NCI-H2107 (cell line): ENCODE results near the gene EAF1.
"Not testable (repeated sequence)": the region's sequence is repeated elsewhere in the genome, so short reads cannot be mapped to it uniquely, and the experiment has no call there.

Experiments used
- DNase-seq: peaks from one replicate; lab custom pipeline; 2025; lab: John Stamatoyannopoulos, UW

The EAF1 gene

DNA sequence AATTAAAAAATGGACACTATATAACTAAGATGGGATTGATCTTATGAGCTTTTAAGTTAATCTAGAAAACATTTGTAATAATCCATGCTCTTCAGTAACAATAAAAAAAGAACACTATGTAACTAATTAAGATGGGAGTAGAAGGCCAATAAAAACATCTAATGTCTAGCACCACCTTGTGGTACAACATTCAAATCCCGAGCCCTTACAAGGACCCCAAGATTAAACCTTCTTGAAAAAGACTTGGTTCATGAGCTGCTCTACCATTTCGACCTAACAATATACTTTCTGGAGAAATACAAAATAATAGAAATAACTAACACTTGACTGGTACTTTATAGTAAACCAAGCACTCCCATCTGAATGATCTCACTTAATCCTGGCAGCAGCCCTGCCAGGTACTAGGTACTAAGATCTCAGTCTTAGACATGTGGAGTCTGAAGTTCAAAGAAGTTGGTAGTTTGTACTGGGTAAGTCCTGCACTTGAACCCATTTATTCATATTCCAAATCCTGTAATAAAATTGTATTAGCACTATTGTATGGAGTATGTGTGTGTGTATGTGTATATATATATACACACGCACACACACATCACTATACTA is 21.8 kb upstream of the EAF1 start:
- DNase-seq: no peak

DNA sequence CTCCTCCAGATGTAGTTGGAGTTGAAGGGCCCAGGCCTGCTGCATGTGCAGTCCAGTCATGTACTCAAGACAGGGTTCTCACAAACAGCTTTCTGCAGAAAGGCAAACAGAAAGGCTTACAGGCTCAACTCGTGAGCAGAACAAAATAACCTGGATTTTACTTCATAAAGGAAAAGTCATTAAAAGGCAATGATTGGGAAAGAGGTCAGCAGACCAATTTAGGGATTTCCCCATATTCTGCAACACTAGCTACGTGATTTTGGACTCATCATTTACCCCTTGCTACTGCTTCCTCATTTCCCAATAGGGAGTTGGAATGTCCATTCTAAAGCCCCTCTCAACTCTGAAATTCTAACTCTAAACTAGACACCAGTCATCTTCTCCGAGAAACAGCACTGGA is 18.2 kb upstream of the EAF1 start:
- DNase-seq: no peak

DNA sequence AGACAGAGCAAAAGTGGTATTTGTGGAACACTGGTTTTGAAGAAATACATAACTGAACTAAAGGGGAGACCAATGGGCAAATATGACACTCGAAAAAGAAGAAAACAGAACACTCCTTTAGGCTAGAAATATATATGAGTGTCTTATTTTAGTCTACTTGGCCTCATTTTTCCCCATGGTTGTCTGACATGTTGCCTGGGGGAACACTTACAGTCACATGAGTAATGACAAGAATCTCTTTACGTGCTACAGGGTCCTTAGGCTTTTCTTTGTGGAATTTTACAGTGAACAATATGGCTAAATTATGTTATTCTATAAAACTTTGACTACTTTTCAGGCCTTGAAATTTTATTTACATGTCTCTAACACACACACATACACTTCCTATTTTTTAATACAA is 17.6 kb upstream of the EAF1 start:
- no peak for DNase-seq

GRCh38 chr3:15410966-15411365 is 16.4 kb upstream of the EAF1 start:
- DNase-seq: not testable (repeated sequence)

- DNase-seq: no peak
These were observed 6.5 kb upstream of the EAF1 start for GRCh38 chr3:15420871-15421270.

DNA sequence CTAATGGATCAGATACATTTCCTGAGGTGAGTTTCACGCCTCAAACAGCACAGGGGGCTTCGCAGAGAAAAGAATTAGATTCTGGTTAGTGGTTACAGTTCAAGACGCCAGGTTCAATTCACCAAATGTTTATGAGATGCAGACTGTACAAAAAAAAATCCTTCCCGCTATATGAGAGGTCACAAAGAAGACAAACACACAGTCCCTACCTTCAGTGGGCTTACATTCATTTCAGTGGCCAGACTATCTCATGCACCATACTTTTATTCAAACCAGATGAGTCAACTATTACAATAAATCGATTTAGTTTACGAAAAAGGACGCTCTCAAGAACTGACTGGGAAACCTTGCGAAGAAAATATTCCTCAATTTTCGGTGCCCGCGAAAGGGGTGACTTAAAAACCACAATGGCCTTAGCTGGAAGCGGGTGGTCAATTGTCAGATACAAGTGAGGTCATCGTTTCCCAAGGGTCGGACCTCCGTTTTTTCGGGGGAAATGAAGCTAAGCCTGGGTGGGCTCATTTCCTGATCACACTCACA is 749 bp upstream of the EAF1 start:
- DNase-seq: no peak

- DNase-seq: no peak
These were observed 583 bp downstream of the EAF1 start for GRCh38 chr3:15427981-15428380.

GRCh38 chr3:15428539-15428938 is 1.1 kb downstream of the EAF1 start:
- DNase-seq: no peak

DNA sequence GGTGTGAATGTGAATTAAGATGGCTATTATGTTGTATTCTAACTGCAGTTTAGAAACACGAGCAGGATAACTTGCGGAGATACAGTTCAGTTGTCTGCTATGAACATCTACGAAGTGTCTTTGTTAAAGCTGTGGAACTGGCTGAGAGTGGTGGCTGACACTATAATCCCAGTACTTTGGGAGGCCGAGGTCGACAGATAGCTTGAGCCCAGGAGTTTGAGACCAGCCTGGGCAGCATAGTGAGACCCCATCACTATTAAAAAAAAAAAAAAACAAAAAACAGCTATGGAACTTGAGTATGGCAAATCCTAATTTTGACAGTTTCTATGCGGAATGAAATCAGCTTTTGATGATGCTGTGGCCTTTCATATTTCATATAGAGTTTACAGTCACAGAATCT is 1.7 kb downstream of the EAF1 start:
- DNase-seq: no peak

- DNase-seq: no peak
These were observed 3.2 kb downstream of the EAF1 start for GRCh38 chr3:15430624-15431023.

- no peak for DNase-seq
These were observed 3.9 kb downstream of the EAF1 start for GRCh38 chr3:15431256-15431837.

GRCh38 chr3:15433531-15433930 is 6.1 kb downstream of the EAF1 start:
- DNase-seq: no peak

GRCh38 chr3:15434756-15435155 is 7.4 kb downstream of the EAF1 start:
- DNase-seq: no peak

DNA sequence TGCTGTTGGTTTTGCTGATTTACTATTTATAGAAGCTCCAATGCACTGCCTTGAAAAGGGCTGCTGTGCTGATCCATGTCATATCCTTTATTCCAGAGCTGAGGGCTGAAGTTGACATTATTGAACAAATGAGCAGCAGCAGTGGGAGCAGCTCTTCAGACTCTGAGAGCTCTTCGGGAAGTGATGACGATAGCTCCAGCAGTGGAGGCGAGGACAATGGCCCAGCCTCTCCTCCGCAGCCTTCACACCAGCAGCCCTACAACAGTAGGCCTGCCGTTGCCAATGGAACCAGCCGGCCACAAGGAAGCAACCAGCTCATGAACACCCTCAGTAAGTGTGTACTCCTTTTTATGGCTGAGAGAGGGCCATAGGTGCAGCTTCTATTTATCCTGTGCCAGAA is 8.8 kb downstream of the EAF1 start:
- no peak for DNase-seq

DNA sequence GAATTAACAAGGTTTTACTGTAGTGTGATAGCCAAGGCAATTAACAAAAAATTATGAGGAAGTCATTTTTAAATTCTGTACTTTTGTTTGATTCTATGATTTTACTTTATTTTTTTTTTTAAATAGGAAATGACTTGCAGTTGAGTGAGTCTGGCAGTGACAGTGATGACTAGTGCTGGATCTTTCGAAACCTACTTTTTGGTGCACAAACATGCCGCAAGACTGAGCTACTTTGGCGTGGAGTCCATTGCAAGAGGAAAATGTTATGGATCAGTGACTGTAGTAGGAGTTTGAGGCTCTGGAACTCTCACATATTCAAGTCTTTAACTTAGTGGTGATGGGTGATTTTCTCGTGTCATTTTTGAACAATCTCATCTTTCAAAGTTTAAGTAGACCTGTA is 11.6 kb downstream of the EAF1 start:
- no peak for DNase-seq

DNA sequence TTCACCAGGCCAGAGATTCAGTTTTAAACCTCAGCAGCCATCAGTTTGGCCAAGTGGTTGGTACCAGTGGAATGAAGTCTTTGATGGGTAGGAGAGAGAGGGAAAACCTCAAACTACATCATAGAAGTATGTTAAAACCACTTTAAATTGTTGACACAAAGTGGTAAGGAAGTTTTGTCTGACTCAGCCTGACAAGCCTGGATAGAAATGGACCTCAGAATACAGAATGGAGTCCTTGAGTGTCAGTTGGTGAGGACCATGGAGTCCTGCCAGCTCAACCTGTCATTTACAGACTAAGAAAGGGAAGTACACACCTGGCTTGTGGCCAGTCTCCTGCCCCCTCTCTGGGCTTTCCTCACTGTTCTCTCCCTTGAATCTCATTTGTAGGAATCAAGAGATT is 12.1 kb downstream of the EAF1 start:
- no peak for DNase-seq

- no peak for DNase-seq
These were observed 13.5 kb downstream of the EAF1 start for GRCh38 chr3:15440891-15441290.

GRCh38 chr3:15443826-15444524 is 16.6 kb downstream of the EAF1 start:
- DNase-seq: no peak

- DNase-seq: no peak
These were observed 22.3 kb downstream of the EAF1 start for GRCh38 chr3:15449489-15450224.

DNA sequence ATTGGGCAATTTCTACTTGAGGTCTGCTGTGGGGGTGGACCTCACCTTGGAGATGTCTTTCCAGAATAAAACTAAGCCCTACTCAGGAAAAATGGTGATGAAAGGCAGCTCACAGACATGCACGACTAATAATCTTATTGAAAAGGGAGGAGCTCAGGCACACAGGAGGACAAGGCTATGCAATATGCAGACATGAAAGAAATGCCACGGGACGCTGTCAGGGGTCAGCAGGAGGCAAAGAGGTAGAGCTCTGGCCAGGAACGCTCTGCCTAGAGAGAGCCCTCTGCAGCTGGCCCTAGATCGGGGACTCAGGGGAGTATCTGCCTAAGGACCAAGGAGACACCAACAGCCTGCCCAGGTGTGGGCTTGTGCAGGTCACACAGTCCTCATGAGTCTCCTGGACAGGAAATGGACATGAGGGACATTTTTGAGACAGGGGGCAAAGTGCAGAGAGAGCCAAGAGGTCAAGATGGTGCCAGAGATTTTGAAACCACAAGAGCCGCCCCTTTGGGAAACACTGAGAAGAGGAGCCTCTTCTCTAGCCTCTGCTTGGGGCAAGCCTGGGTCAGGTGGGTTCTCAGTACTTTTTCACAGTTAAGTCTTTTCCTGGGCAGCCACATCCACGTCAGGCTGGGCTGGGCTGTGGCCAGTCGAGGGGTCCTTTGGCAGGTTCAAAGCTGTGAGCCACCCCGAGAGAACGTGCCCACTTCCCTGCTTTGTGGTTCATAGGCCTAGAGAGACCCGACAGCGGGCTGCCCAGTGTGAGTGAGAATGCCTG is 23.2 kb downstream of the EAF1 start:
- no peak for DNase-seq

GRCh38 chr3:15451216-15452113 is 24.1 kb downstream of the EAF1 start:
- no peak for DNase-seq
